Lower leg skin (tissue), 4 donors: ENCODE data around the gene CUL9. TPM values are rescaled to one million over a fixed set of nuclear protein-coding genes. Genes with fewer than 3 reads are reported as not detected.

Experiments
- DNase-seq, 2 donors: peaks; one replicate each; pipeline ENCODE4 v3.0.0-alpha.2; 2019; ENCODE audit warnings: low spot score in 2 of 2
- H3K4me3 ChIP-seq: fragments of 200-600 bp; sonication (generic); 2 replicates; pipeline ENCODE4 v1.5.1; 2017; ENCODE audit warnings: mild to moderate bottlenecking, low read depth; ENCODE audit not compliant: poor library complexity, severe bottlenecking
- CTCF ChIP-seq, 3 donors: fragments of 450-650 bp; IDR thresholded peaks; one replicate each; pipeline ENCODE4 v1.5.1; 2016; ENCODE audit warnings: antibody characterized with exemption in 3 of 3, mild to moderate bottlenecking in 3 of 3, moderate library complexity in 2 of 3
- POLR2A ChIP-seq, 2 donors: fragments of 450-650 bp; IDR thresholded peaks; one replicate each; pipeline ENCODE4 v1.6.1; 2016 to 2017; ENCODE audit warnings: antibody characterized with exemption in 2 of 2, mild to moderate bottlenecking in 1 of 2, moderate library complexity in 1 of 2
- WGBS, 2 donors: methylation state at CpG; one replicate each; pipeline ENCODE4 v1.1.5; 2018; 5-methylcytosine and 5-hydroxymethylcytosine counted together
- intact Hi-C: fragments of 100-400 bp; cut with DNase I; formaldehyde crosslinking; loops from one replicate; pipeline ENCODE4 v1.15.0; 2023; ENCODE audit warnings: low total_unique reads
- total RNA-seq, 4 donors: library from RNA; depleted of rRNA; stranded (reverse); fragments of >200 nt; gene quantifications; one replicate each; pipeline ENCODE4 v1.1.0, GENCODE V29; 2016

The CUL9 gene
- total RNA-seq, 4 donors from 2014 or later: 38.7 to 64.4 (median 47.4) TPM

GRCh38 chr6:43196337-43196736 lies 14.3 kb downstream of the CUL9 start:
- WGBS, 2 donors: 83 to 86% methylated on average over 5 of the region's 5 CpGs

GRCh38 chr6:43199912-43200311 lies 17.9 kb downstream of the CUL9 start:
- intact Hi-C loops: no loop called here
- 75 to 84% methylated on average over 6 of the region's 6 CpGs for WGBS, 2 donors
- DNase-seq: no peak
- TF ChIP-seq POLR2A (IDR thresholded peaks at IDR 0.05): no peak
- no peak overlapping the region for H3K4me3 ChIP-seq

More at GRCh38 chr6:43196337-43196736, 14.3 kb downstream of the CUL9 start:
- H3K4me3 ChIP-seq: no peak overlapping the region
- intact Hi-C loops: no loop called here
- TF ChIP-seq CTCF (IDR thresholded peaks at IDR 0.05) (no peak), POLR2A (IDR thresholded peaks at IDR 0.05) (no peak)
- DNase-seq: no peak

DNA sequence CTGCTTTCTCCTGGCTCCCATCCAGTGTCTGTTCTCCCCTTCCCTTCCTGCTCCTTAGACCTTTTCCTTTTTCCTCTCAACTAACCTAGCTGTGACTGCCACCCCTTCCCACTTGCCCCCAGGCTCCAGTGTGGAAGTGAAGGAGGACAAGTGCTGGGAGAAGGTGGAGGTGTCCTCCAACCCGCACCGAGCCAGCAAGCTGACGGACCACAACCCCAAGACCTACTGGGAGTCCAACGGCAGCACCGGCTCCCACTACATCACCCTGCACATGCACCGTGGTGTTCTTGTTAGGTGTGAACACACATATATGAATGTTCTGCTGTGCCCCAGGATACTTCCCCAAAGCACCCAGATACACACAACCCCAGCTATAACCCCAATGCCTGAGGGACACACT lies 18.5 kb downstream of the CUL9 start:
- no peak overlapping the region for H3K4me3 ChIP-seq
- DNase-seq: no peak
- intact Hi-C loops: no loop called here
- no peak for TF ChIP-seq CTCF (IDR thresholded peaks at IDR 0.05)
- no peak for TF ChIP-seq POLR2A (IDR thresholded peaks at IDR 0.05)
- 94 to 97% methylated on average over 6 of the region's 6 CpGs for WGBS, 2 donors

DNA sequence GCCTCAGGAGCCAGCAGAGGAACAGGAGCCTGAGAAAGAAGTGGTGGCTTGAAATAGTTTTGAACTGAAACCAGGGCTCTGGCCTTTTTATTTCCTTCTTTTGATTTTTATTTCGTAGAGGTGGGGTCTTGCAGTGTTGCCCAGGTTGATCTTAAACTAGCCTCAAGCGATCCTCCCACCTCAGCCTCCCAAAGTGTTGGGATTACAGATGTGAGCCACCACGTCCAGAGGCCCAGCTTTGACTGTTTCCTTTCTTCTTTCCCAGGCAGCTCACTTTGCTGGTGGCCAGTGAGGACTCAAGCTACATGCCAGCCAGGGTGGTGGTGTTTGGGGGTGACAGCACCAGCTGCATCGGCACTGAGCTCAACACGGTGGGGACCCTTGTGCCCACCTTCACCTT lies 20.5 kb downstream of the CUL9 start:
- WGBS, 2 donors: 87 to 89% methylated on average over 5 of the region's 5 CpGs
- intact Hi-C loops: no loop called here
- no peak for TF ChIP-seq CTCF (IDR thresholded peaks at IDR 0.05)
- TF ChIP-seq POLR2A (IDR thresholded peaks at IDR 0.05): no peak
- no peak overlapping the region for H3K4me3 ChIP-seq
- no peak for DNase-seq

DNA sequence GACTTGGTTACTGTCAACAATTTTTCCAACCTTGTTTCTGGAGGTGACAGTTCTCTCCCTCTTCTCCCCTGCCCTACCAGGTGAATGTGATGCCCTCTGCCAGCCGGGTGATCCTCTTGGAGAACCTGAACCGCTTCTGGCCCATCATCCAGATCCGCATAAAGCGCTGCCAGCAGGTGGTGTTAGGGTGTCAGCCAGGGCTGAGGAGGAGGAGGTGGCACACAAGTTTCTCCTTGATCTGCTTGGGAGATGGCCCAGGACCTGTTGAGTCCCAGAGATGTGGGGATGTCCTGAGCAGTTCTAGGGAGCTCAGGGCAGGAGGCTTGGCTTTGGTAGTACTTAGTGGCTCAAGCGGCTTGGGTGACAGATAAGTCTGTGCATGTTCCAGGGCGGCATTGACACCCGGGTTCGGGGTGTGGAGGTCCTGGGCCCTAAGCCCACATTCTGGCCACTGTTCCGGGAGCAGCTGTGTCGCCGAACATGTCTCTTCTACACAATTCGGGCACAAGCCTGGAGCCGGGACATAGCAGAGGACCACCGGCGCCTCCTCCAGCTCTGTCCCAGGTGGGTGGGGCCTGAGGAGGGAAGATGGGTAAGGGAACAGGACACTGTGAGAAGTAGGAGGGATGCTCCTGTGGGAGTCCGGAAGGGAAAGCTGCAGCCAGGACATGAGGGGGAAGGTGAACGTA lies 21.2 kb downstream of the CUL9 start:
- TF ChIP-seq CTCF (IDR thresholded peaks at IDR 0.05): no peak
- no peak for TF ChIP-seq POLR2A (IDR thresholded peaks at IDR 0.05)
- intact Hi-C loops: no loop called here
- DNase-seq: no peak
- no peak overlapping the region for H3K4me3 ChIP-seq
- WGBS, 2 donors: 87 to 93% methylated on average over 11 to 17 of the region's 17 CpGs

GRCh38 chr6:43203718-43204095 lies 21.7 kb downstream of the CUL9 start:
- H3K4me3 ChIP-seq: no peak overlapping the region
- WGBS, 2 donors: 91 to 93% methylated on average over 8 of the region's 8 CpGs
- intact Hi-C loops: no loop called here
- TF ChIP-seq CTCF (IDR thresholded peaks at IDR 0.05) (no peak), POLR2A (IDR thresholded peaks at IDR 0.05) (no peak)
- no peak for DNase-seq
